ENCODE results near the gene TGFB1.
"Not testable (repeated sequence)": the region's sequence is repeated elsewhere in the genome, so short reads cannot be mapped to it uniquely, and the experiment has no call there.

TGFB1 gene

DNA sequence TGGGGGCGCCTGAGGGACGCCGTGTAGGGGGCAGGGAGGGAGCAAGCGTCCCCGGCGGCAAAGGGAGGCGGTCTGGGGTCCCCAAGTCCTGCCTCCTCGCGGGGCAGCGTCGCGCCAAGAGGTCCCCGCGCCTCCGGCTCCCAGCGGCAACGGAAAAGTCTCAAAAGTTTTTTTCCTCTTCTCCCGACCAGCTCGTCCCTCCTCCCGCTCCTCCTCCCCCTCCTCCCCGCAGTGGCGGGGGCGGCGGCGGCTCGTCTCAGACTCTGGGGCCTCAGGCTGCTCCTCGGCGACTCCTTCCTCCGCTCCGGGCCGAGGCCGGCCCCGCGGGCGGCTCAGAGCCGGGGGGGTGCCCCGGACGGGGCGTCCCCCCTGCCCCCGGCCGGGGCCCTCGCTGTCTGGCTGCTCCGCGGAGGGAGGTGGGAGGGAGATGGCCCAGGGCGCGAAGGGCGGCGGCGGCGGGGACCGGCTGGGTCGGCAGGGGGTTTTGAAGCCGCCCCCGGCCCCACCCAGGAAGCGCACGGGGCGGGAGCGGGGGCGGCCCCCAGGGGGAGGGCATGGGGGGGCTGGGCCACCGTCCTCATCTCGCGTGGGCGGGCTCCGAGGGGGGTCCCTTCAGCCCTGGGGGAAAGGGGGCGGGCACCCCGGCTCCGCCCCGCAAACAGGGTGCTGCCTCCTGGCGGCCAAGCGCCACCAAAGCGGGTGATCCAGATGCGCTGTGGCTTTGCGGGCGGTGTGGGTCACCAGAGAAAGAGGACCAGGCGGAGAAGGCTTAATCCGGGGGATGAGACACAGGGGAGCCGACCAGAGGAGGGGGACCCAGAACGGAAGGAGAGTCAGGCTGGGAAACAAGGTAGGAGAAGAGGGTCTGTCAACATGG lies at the start of gene TGFB1:
Gene TGFB1 (minus strand): TSS at position 457 of the 877 bp plus-strand sequence. CDS start 878 bp downstream, outside the sequence.
- DNase-seq (ENCODE audit: low spot score): peak; percentile 93

DNA sequence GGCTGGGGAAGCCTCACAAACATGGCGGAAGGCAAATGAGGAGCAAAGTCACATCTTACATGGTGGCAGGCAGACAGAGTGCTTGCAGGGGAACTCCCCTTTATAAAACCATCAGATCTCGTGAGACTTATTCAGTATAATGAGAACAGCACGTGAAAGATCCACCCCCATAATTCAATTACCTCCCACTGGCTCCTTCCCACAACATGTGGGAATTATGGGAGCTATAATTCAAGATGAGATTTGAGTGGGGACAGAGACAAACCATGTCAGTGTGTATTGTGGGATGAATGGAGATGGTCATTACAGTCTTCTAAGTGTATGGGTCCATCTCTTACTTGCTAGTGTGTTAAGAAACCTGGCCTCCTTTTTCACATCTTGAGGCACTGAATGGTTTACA lies 48.3 kb upstream of the TGFB1 start:
- DNase-seq (ENCODE audit: low spot score): no peak

DNA sequence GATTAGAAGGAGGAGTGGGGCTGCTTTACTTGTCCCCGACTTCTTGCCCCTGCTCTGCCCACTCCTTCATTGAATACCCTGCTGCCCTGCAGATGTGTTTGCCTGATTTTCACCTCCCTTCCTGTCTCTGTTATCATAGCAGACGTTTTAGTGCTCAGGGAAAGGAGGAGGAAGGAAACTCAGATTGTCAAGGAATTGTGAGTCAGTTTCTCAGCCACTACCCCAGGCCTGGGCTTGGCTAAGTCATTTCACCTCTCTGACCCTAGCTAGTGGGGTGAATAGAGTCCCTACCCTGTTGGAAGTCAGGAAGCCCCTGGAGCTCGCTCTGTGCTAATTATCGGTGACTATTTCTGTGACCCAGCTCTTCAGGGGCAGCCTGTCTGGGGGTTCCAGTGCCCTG lies 47.8 kb upstream of the TGFB1 start:
- no peak for DNase-seq (ENCODE audit: low spot score)

DNA sequence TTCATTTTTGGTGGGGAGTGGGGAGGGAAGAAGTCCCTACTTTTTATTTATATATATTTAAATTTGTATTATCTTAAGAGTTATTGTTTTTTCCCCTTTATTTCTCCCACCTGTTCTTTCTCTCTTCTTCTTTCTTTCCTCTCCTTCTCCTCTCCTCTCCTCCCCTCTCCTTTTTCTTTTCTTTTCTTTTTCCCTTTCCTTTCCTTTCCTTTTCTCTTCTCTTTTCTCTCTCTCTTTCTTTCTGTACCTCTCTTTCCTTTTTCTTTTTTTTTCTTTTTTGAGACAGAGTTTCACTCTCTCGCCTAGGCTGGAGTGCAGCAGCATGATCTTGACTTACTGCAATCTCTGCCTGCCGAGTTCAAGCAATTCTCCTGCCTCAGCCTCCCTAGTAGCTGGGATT lies 45.8 kb upstream of the TGFB1 start:
- no peak for DNase-seq (ENCODE audit: low spot score)

DNA sequence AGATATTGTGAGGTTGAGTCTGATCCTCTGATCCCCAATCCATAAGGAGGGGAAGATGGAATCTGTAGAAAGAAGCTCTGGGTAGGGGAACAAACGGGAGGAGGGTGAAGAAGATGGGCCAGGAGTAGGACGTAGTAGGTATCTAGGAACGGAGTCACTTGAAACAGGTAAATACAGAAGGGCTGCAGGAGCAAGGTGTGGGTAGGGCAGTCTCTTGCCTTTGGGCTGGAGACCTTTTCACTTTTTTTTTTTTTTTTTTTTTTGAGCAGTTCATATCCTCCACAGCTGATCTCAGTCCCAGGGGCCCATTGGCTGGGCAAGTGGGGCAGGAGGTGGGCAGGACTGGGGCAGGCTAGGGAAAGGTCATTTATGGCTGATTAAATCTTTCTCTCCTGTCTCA lies 45.4 kb upstream of the TGFB1 start:
- no peak for DNase-seq (ENCODE audit: low spot score)

DNA sequence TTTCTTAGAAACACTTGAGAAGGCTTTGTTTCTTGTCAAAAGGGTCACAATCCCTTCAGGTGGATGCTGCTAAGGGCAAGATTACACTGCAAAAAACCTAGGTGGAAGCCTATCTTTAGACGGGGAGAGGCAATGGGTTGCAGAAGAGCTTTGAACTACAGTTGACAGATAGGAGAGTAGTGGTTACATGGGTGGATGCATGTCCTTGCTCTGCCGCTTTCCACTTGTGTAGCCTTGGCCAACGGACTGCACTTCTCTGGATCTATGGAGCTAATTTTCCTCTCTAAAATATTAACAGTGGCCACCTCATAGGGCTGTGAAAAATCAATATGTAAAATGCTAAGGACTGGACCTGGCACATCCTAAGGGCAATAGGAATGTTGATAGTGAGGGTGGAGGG lies 44.9 kb upstream of the TGFB1 start:
- no peak for DNase-seq (ENCODE audit: low spot score)

DNA sequence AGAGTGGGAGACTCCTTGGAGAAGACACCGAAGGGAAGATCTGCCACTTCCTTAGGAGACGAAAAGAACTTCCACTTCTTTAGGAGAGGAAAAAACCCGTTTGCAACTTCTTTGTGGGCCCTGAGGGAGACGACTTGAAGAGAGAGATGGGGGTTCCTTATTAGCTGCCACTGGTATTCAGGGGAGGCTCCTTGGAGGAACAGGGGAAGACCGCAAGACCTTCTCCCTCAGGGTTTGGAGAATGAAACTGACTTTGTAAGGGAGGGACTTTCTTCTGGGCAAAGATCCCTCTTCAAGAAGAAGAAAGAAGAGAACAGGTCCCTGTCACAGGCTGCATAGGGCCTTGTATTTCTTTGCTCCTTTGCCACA lies 44.3 kb upstream of the TGFB1 start:
- no peak for DNase-seq (ENCODE audit: low spot score)

DNA sequence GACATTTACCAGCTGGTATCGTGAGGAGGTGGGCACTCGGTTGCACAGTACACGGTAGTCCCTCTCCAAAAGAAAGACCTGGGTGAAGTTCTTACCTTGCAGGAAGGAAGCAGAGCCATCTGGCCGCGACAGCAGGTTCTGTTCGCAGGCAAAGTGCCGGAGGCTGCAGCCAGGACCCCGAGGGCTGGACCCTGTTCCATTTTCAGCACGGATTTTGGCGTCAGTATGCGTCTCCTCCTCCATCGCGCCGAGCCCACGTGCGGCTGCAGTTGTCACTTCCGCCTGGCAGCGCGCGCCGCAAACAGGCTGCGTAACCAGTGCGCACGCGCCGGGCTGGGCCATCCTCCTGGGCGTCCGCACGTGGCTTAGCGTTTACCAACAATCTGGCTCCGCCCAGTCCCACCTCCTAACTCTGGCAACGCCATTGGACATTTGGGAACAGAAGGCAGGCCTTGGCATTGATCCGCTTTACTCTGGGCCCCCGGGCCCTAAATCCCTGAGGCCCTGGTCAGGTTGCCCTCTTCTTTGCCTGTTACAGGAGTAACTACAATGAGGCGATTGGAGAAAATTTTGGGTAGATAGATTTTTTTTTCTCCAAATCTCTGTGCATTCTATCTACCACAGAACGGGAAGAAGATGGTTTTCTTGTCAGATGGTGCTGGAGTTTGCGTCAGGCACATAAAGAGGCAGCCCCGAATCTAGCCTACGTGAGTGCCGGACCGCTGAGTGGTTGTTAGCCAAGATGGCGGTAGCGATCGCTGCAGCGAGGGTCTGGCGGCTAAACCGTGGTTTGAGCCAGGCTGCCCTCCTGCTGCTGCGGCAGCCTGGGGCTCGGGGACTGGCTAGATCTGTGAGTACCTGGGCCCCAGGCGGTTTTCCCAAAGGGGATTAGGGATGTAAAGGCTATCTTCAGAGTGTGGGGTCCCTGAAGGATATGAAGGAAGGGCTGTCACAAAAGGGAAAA lies 43.6 kb upstream of the TGFB1 start, which contains the start of the genes BCKDHA and EXOSC5:
Gene BCKDHA (plus strand): TSS at position 733 of the 964 bp plus-strand sequence. CDS start 10 bp downstream, at position 743.
Gene EXOSC5 (minus strand): TSS at position 274 of the 964 bp plus-strand sequence. CDS start 31 bp downstream, at position 243.
- peak; percentile 99 for DNase-seq (ENCODE audit: low spot score)

DNA sequence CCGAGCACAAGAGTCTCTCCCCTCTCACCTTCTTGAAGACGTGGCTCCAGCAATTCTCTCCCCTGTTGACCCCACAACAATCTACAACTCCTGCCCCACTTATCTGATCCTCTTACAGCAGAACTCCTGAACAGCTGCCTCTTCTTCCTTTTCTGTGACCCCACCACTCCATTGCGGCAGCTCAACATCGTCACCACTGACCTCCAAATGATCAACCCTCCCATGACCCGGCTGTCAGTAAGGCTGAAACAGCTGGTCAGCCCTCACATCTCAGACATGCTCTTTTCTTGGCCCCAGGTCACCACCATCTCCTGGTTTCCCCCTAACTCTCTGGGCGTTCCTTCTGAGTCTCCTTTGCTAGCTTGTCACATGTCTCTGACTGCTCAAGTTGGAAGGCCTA lies 41.6 kb upstream of the TGFB1 start:
- DNase-seq (ENCODE audit: low spot score): no peak

DNA sequence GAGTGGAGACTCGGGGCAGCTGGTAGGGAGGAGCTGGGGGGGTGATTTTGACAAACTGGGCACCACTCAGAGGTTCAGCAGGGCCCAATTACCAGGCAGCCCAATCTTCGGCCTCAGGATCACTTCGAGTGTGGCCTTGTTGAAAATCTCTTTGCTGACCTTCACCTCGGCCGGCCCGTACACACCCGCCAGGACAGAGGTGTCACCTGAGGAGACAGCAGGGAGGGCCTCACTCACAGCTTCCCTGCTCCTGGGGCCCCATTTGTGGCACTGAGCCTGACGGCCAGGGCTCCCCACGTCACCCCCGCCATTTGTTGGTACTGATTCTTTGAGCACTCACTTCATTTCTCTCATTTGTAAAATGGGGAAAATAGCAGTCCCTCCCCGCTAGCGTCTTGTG lies 39.1 kb upstream of the TGFB1 start:
- no peak for DNase-seq (ENCODE audit: low spot score)

DNA sequence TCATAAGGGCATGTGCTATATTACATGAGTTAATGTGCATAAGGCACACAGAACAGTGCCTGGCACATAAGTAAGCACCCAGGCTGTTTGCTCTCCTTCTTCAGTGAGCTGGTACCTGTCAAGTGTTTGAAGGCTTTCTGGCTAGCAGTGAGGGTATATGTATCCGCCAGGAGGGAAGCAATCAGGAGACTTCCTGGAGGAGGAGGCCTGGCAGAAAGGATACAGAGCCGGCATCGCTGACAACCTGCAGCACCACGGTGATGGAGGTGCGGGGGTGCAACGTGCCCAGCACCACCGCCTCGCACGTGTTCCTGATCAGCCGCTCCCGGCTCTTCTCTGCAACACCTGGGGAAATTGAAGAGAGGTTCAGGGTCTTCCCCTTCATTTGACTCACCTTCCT lies 37.9 kb upstream of the TGFB1 start:
- no peak for DNase-seq (ENCODE audit: low spot score)

DNA sequence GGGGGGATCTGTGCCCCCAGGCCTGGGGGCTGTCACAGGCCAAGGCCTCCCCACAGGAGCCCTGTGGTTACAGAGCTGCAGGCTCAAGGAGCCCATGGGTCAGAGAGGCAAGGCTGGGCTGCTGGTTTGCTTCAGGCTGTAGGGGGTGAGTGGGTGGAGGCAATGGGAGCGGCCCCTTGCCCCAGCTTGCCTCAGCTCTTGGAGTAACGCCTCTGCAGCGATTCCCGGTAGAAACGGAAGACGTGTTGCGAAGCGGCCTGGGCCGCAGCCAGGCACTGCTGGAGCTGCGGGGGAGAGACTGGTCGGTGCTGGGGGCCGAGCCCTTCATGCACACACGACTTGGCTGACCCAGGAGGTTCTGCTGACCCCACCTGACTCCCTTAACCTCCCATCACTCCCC lies 32.7 kb upstream of the TGFB1 start:
- no peak for DNase-seq (ENCODE audit: low spot score)

DNA sequence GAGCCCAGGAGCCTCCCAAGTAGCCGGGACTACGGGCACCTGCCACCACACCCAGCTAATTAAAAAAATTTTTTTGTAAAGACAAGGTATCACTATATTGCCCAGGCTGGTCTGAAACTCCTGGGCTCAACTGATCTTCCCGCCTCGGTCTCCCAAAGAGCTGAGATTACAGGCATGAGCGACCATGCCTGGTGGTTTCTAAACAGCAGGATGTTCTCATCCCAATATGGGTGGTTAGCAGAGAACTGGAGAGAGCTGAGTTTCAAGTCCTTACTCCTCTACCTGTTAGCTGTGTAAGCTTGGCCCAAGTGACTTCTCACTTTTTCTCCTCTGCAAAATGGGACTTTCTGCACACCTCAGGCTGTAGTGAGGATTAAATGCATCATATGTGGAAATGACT lies 30.6 kb upstream of the TGFB1 start:
- no peak for DNase-seq (ENCODE audit: low spot score)

DNA sequence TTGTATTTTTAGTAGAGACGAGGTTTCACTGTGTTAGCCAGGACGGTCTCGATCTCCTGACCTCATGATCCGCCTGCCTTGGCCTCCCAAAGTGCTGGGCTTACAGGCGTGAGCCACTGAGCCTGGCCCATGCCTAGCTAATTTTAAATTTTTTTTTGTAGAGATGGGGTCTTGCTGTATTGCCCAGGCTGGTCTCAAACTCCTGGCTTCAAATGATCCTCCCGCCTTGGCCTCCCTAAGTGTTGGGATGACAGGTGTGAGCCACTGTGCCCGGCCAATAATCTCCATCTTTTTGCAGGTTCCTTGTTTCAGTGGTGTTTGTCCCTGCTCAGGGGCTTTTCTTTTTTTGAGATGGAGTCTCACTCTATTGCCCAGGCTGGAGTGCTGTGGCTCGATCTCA lies 27.8 kb upstream of the TGFB1 start:
- DNase-seq (ENCODE audit: low spot score): not testable (repeated sequence)

DNA sequence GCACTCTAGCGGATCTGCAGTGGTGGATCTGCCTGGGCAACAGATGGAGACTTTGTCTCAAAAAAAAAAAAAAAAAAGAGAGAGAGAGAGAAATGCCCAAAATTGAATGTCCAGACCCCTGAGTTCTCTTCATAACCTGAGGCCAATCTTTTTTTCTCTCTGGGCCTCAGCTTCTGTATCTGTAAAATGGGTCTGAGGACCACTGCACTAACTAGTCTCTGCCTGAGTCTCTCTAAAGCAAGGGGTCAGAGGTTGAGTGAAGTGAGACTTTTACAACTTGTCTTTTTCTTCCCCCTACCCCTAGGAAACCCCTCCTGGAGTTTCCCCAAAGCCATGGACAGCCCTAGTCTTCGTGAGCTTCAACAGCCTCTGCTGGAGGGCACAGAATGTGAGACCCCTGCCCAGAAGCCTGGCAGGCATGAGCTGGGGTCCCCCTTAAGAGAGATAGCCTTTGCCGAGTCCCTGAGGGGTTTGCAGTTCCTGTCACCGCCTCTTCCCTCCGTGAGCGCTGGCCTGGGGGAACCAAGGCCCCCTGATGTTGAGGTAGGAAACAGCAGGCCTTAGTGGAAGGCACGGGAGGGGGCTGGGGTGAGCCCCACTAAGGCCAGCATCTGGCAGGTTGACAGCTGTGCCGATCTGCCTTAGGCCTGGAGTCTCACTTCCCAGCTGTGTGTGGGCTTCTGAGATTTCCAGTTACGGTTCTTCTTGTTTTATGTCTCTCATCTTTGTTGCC lies 24.4 kb upstream of the TGFB1 start:
- peak; percentile 66 for DNase-seq (ENCODE audit: low spot score)

DNA sequence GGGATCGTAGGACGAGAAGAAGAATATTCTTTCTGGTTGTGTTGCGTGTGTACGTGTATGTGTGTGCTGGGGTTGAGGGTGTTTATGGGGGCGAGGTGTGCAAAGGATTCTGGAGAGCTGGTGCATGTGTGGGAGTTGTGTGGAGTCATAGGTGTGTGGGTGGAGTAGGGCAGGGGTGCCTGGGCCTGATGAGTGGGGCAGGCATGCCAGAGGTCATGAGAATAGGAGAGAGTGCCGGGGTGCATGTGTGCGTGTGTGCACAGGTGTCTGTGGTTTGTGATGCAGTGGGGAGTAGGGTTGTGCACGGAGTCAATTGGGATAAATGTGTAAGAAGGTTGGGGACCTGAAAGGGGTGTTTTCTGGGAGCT lies 23.3 kb upstream of the TGFB1 start:
- no peak for DNase-seq (ENCODE audit: low spot score)

DNA sequence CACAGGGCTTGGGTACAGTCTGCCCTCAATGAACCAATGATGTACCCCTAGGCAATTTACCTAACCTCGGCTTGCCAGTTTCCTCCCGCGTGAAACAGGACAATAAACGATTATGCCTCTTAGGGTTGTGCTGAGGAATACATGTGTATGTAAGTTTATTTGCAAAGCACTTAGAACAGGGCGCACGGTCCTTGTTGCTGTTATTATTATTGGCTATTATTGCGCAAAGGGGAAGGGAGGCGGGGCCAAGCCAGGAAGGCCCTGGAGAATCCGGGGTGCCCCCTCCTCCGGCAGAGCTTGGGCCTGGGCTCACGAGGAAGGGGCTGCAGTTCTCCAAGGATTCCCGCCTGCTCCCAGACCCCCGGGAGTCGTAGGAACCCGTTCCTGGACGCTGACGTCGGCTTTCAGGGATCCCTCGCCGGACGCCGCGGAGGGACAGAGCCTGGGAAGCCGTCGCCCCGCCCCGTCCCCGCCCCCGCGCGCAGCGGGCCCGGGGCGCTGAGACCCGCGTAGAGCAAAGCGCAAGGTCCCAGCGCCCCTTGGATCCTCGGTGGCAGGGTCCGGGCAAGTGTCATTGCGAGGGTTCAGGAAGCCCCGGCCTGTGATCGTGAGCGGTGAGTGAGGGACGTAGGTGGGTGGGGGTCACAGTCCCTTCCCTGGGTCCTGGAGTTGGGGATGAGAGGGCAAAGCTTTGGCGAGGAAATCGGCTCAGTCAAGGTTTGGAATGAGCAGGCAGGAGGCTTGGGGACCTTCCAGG lies 22.7 kb upstream of the TGFB1 start, which contains the start of gene TMEM91:
Gene TMEM91 (plus strand): TSS at position 293 of the 757 bp plus-strand sequence. CDS start 1,777 bp downstream, outside the sequence.
- DNase-seq (ENCODE audit: low spot score): no peak

DNA sequence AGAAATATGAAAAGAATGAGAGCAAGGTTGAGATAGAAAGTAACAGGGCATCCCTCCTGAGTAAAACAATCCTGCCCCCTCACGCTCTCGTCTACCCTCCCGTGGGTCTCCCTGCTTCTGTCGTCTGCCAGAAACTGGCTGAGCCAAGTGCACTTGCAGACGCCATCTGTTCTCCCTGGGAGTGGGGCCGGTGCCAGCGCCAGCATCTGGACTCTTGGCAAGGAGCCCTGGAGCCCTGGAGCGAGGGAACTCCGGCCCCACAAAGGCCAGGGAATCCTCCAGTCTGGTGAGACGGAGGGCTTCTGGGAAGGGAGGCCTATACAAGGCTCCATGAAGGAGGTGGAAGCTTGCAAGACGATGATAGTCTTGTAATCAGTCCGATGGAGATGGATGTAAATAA lies 20.3 kb upstream of the TGFB1 start:
- DNase-seq (ENCODE audit: low spot score): peak; percentile 91

DNA sequence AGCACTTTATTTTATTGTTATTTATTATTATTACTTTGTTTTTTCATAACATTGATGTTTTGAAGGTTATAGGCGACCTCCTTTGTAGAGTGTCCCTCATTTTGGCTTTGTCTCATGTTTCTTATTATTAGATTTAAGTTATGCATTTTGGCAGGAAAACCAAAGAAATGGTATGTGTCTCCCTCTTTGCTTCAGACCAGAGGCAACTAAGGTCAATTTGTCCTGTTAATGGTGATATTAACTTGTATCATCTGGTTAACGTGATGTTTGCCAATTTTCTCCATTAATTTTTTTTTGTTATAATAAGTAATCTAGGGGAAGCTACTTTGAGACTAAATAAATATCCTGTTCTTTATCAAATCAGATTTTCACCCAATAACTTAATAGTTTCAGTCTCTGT lies 18.8 kb upstream of the TGFB1 start:
- no peak for DNase-seq (ENCODE audit: low spot score)

DNA sequence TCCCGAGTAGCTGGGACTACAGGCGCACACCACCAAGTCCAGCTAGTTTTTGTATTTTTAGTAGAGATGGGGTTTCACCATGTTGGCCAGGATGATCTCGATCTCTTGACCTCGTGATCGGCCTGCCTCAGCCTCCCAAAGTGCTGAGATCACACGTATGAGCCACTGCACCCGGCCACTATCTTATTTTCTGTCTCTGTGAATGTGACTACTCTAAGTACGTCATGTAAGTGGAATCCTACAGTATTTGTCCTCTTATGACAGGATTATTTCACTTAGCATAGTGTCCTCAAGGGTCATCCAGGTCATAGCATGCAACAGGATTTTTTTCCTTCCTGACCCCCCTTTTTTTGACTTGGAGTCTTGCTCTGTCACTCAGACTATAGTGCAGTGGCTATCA lies 17.8 kb upstream of the TGFB1 start:
- no peak for DNase-seq (ENCODE audit: low spot score)

DNA sequence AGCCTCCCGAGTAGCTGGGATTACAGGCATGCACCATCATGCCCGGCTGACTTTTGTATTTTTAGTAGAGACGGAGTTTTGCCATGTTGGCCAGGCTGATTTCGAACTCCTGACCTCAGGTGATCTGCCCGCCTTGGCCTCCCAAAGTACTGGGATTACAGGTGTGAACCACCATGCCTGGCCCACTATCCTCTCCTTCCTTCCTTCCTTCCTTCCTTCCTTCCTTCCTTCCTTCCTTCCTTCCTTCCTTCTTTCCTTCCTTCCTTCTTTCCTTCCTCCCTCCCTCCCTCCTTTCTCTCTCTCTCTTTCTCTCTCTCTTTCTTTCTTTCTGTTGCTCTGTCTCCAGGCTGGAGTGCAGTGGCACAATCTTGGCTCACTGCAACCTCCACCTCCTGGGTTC lies 17.4 kb upstream of the TGFB1 start:
- not testable (repeated sequence) for DNase-seq (ENCODE audit: low spot score)
